HG03064 (cell line): ENCODE measurements around the gene NENF.

Experiments used
- ATAC-seq: cut with Tn5 transposase; IDR thresholded peaks from one replicate; pipeline ENCODE4 v1.9.1; 2021; ENCODE audit warnings: low read depth; ENCODE audit not compliant: unreplicated experiment

Gene NENF

DNA sequence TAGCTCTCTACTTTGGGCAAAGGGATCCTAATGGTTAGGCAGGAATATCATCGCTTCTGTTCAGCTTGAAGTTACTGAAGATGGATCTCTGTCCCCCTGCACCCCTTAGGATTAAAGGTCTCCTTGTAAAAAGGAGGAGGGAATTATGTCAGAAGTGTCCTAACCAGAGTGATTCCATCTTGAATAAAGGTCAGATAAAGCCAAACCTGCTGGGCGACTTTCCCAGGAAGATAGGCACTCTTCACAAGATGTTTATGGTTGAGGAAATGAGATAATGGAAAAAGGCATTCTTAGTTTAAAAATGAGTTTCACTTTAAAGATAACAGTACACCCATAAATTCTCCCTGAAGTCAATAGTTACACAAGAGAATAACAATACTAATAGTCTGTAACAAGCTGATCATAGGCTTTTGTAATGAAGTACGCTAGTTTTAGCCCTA is 1.7 kb upstream of the NENF start:
- no peak for ATAC-seq

DNA sequence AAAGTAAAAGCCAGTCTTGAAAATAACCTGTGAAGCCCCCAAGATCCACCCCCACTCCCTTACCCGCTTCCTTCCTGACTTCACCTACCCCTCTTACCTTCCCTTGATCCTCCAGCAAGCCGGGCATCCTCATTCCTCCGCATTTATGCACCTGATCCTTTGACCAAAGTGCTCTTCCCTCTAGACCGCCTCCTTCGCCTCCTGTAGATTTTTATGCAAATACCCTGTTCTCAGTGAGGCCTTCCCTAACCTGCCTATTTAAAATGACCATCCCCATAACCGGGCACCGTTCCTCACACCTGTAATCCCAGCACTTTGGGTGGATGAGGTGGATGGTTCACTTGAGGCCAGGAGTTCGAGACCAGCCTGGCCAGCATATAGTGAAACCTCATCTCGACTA is 1.1 kb upstream of the NENF start:
- no peak for ATAC-seq

DNA sequence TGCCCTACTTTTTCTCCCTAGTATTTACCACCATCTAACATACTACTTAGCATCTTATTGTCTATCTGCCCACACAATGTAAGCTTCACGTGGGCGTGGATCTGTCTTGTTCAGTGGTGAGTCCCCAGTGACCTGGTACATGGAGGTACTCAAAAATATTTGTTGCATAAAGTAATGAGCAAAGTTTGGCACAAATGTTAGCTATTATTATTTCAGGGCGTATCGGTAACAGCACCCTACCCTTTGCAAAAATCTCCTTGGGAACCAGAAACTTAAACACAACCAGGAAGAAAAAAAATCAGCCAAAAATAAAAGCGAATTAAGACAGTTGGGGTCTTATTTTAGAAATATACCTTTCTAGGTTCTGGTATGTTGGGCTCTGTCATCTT is 454 bp upstream of the NENF start:
- ATAC-seq = no peak

DNA sequence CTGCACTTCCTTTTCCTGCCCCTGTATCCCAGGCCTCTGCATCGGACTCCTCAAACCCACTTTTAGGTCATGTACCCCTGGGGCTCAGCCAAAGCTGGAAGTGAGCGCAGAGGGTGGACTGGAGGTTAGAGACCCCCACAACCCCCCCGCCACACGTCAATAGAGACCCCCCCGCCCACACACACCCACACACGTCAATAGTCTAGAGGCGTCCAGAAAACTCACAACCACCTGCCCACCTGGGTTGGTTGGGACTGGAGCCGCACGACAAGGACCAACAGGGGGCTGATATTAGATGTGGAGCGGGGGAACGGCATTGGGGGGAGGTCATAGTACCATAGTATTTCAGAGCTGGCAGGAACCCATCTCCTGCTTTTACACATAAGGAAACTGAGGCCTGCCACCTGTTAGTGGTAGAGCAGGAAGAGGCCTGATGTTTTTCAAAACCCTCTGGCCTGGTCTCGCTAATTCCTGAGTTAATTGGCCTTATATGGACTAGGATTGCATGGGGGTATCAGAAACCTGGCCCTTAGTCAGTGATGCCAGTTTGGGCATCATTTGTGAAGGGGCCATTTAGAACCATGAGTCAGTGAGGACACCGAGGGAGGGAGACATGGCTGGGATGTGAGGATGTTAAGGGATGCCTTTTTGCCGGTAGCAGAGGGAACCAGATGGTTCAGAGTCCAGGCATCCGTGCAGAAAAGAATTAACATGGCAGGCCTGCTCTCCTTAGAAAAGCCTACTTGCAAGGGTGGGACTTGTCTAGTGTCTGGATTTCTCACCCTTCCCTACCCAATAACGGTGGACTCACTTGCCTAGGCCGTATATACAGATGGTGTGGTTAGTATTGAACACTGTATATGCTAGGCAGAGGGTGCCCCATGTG is 1.1 kb downstream of the NENF start:
- ATAC-seq = no peak

DNA sequence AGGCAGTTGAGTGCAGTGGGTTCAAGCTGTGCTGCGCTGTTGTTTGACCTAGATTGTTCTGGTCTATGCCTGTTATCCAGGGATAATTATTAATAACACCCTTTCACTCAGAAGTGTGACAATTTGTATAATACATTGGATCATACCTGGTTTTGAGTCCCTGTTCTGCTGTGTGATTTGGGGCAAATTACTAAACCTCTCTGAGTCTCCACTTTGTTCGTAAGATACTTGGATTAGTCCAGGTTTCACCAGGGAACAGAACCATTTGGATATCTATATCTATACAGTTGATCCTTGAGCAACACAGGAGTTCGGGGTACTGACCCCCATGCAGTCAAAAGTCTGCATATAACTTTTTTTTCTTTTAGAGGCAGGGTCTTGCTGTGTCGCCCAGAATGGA is 2.3 kb downstream of the NENF start:
- no peak for ATAC-seq

DNA sequence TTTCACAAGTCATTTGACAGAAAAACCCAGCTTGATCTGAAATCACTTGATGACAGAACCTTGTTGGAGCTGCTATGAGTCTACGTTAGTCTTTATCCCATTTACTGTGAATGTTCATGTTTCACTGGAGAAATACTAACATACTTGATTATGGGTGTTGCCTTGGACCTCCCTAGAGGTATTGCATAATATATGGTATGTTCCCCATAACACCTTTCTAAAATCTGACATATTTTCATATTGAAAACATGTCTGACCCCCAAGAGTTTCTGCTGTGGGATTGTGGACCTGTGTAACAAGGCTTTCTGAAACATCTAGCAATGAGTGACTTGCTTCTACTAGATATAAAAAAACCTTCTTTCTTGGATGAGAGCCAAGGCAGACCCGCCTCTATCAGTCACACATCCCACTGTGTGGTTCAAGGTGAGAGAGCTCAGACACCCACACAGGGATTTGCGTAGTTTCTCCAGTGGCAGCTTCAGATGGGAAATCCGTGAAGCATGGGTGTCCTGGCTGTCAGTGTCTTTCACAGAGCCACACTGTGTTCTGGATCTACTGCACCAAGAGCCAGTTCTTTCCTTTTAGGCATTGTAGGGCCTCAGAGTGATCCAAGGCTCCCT is 4.6 kb downstream of the NENF start:
- no peak for ATAC-seq

DNA sequence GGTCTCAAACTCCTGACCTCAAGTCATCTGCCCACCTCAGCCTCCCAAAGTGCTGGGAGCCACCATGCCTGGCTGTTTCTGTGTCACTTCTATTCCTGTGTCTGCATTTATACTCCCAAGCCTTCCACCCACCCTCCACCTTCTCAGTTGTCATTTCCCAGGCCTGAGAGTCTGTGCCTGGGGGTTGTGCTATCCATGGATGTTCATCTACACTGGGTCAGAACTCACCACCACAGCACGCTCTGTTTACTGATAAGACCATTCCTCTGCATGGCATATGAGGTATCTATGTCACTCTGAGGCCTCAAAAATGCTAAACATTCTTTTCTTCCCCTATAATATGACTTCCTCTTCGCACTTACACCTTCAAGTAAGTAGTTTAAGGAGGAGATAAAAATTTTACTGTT is 6.1 kb downstream of the NENF start:
- no peak for ATAC-seq

DNA sequence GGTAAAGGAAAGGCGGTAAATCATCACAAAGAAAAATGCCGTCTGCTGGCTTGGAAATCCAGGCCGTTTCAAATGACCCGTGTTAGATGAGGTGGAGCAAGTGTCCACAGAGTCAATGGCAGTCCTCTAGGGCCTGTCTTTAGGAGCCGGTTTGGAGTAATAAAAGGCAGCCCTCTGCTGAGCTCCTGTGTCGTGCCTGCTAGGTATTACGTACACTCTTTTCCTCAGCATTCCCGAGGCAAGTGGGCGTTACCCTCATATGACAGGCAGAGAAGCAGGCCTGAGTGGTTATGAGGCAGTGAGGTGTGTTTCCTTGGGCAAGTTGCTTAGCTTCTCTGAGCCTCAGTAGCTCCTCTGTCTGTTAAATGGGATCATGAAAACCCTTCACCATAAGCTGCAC is 7.7 kb downstream of the NENF start:
- no peak for ATAC-seq

DNA sequence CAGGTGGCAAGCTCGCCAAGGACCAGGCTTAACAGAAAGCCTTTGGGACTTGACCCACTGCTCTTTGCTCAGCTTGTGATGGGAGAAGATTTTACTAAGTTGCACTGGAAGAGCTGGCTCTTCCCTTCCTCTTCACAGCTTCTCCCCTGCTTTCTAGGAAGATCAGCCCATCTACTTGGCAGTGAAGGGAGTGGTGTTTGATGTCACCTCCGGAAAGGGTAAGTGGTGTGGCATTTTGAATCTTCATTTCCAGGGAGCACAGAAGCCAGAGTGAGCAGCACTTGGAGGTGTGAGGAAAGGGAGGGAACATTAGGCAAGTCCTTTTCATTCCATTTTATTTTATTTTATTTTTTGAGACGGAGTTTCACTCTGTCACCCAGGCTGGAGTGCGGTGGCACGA is 9.7 kb downstream of the NENF start:
- ATAC-seq = no peak

DNA sequence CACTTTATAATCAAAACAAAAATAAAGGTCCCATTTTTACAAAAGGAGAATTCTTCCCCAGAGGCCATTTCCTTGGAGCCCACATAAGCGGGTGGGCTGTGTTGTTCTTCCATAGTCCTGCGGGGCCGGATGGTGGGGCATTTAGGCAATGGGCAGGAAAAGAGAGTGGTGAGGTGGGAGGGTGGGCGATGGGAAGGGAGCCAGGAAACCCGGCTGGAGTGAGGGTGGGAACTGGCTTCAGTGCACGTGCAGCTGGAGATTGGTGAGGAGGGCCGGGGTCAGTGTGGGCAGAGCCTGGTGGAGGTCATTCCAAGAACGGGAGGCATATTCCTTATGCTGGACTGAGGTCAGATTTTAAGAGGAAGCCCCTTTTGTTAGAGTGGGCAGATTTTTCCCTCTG is 13.6 kb downstream of the NENF start:
- ATAC-seq = no peak

DNA sequence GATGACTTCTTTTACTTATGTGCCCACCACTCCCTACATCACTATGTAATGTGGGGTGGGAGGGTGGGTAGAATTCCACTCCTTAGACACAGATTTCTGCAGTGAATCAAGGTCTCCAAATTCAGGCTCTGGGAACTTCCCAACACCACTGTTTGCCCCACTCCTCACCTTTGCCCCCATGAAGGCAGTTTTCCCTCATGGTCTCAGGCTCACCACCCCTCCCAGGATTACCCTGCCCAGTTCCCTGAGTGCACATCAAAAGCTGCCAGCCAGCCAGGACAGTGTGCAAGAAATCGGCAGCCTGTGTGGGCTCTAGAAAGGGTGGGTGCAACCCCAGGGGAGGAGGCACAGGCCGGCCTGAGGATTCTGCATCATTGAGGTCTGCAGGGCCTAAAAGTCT is 14.8 kb downstream of the NENF start:
- no peak for ATAC-seq

DNA sequence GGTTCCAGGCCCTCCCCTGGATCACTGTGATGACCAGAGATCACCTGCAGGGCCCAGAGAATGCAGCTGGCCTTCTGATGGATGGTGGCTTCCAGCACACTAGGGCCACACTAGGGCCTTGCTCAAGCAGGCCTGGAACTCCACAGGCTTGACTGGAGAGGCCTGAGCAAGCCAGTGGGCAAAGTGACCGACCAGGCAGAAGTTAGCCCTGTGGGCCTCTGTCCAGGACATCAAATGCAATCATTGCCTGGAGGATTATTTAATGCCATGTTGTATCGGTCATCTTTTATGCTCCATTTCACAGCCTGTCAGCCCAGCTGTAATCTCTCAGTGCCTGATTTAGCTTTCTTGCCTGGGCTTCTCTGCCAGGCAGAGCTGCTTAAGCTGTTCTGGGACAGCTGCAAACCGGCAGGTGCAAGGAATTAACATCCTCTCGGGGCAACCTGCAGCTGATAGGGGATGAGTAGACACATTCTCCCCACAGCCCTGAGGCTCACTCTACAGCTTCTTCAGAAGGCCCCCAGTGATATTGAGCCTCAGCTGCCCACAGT is 17.7 kb downstream of the NENF start:
- ATAC-seq = no peak

DNA sequence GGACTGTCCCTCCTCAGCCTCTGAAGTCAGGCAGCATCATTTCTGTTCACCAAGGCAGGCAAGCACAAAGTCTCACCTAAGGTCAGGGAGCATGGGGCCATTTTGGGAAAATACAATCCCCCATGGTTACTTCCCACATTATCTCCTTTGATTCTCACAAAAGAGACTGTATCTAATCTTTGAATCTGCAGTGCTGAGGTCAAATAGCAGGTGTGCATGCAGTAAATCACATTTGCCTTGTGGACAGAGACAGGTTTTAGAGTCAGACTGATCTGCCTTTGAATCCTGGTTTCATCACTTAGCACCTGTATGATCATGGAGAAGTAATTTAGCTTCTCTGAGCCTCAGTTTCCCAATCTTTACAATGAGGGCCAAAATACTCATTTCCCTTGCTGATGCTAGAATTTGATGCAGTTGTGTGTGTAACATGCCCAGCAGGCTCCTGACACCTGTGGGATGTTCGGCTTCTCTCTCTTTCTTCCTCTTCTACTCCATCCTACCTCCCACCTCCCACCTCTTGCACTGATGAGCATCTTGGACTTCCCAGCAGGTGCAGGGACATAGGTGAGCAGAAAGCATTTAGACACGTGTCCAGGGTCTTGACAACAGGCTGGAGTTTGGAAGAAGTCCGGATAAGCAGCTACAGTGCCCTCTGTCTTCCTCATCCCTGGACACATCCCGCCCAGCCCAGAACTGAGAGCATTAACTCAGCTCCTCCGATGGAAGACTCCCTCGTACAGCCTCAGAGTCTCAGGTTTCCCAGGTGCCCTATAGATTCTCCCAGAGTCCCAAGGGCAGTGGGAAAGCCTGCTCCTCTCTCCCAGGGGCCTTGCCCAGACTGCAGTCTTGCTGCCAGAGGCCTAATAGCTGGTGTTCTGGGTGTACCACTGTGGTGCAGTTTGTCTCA is 18.9 kb downstream of the NENF start:
- no peak for ATAC-seq

DNA sequence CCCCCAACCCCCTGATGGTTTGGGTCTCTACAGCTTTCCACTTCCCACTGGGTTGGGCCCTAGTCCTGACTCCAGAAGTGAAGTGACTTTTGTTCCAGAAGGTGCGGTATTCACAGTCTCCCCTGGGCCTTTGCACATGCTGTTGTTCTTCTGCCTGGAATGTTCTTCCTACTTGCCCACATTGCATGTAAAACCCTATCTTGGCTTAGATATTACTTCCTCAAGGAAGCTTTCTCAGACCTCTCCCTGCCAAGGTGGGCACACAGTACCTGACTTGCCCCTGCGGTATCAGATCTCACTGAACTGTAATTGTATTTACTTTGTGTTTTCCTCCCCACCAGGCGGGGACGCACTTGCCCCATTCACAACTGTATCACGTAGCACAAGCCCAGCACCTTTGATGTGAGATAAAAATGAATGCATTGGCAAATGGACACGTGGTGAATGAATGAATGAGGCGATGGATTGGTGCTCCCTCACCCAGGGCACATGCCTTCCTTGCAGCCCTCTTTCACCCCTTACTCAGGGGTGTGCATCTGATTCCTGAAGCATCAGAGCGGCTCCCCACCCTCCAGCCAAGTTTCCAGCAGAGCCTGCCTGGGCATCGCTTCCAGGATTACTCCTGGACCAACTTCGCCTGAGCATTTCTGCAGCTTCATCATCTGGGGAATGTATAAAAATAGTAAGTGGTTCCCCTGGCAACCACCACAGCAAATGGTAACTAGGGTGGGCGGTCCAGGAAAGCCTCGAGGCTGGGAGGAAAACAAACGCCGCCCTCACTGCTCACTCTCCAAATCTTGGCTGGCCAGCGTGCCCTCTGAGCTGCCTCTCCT is 19.8 kb downstream of the NENF start:
- no peak for ATAC-seq

DNA sequence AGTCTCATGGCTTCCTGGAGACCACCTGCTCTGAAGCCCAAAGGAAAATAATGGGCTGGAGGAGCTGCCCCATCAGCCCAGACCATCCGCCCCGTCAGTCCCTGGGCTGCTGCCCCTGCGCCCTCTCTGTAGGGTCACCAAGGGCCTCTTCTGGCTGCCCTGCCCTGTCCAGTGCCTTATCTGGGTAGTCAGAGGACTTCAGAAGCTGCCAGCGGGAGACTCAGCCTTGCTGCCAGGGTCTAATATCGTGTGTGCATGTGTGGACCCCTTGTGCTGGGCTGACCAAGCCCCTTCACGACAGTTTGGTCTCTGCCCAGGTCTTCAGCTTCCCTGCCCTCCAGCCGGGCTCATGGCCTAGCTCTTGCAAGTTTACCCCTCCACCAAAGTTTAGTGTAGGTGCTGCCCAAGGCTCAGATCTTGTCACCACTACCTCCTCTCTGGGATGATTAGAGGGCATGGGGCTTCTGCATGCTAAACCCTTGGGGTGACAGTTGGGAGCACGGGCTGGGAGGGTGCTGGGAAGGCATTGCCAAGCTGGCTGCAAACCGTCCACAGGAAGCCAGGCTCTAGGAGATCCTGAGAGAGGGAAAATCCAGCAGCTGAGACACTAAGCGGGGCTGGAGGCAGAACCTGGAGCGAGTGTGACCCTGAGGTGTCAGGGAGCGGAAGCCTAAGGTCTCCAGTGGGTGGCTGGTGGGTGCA is 20.6 kb downstream of the NENF start:
- no peak for ATAC-seq

DNA sequence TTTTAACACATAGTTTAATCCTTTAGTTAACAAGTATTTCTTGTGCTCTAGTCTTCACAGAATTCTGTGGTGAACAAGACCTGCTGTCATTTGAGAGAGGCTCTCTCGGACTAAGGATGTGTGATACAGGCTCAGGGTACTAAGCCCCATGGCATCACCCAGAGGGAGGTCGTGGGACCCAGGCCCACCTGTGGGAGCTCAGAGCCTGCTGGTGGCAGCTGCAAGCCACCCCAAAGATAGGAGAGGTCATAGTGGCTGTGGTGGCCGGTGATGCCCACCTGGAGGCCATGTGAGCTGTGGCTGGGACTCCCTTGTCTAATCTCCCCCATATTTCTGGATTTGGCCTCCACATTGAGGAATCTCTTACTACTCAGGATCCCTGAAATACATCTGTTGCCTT is 22.0 kb downstream of the NENF start:
- ATAC-seq = no peak

DNA sequence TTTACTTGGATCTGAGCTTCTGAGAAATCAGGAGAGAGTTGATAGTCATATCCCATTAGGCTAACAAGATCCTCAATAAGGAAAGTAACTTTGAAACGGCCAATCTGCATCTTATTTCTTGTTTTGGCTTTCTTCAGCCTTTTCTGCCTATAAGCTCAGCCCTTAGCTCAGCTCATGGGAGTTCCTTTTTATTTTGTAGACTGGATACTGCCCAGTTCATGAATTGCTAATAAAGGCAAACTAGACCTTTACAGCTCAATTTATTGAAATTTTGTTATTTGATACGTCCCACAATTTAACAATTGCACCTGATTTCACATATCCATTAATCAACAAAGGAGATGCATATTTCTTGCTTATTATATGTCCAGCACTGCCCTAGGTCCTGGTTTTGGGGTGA is 22.7 kb downstream of the NENF start:
- no peak for ATAC-seq

DNA sequence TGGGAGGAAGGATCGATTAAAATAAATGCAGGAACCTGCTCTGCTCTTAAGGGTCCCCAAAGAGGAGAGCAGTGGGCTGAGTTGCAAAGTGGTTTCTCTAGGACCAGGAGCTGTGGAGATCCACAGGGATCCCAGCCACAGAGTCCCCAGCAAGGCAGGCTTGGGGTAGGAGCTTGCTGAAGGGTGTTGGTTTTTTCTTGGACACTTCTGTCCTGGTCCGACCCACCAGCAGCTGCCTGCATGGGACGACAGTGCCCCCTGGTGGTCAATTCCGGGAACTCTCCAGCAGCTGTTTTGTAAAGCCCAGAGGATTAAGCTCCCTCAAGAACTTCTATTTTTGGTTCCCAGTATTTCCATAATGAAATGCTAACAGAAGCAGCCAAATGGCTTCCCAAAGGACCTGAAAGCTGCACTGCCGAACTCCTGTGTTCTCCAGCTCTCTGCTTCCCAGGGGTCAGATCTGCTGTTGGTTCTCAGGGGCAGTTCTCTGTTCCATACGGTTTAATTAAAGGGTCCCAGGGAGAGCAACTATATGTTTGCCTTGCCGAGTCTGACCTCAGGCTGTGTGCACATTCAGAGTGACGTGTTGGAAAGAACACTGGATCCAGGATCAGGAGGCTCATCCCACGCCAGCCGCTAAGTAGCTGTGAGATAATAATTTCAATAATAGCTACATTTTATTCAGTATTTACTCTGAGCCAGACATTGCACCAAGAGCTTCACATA is 23.2 kb downstream of the NENF start:
- no peak for ATAC-seq
